ENCODE measurements around the gene MCRIP2.

The MCRIP2 gene

GRCh38 chr16:680625-680945, 39.0 kb downstream of the MCRIP2 start:
- TF ChIP-seq CTCF (IDR thresholded peaks at IDR 0.05; ENCODE audit: borderline replicate concordance, insufficient read depth, low read depth, low read length) = no peak
- peak overlapping the region; percentile 86 for H3K4me3 ChIP-seq (ENCODE audit: low read depth, low read length)

- TF ChIP-seq CTCF (IDR thresholded peaks at IDR 0.05; ENCODE audit: borderline replicate concordance, insufficient read depth, low read depth, low read length) = no peak
- peak overlapping the region; percentile 86 for H3K4me3 ChIP-seq (ENCODE audit: low read depth, low read length)
Observed at GRCh38 chr16:680967-681745, 39.5 kb downstream of the MCRIP2 start.

GRCh38 chr16:681746-682427, 40.3 kb downstream of the MCRIP2 start:
- peak overlapping the region; percentile 86 for H3K4me3 ChIP-seq (ENCODE audit: low read depth, low read length)
- TF ChIP-seq CTCF (IDR thresholded peaks at IDR 0.05; ENCODE audit: borderline replicate concordance, insufficient read depth, low read depth, low read length) = no peak

GRCh38 chr16:682493-683395, 41.1 kb downstream of the MCRIP2 start:
- H3K4me3 ChIP-seq (ENCODE audit: low read depth, low read length) = peak overlapping the region; percentile 86
- TF ChIP-seq CTCF (IDR thresholded peaks at IDR 0.05; ENCODE audit: borderline replicate concordance, insufficient read depth, low read depth, low read length) = no peak

GRCh38 chr16:683396-684070, 41.9 kb downstream of the MCRIP2 start:
- no peak for TF ChIP-seq CTCF (IDR thresholded peaks at IDR 0.05; ENCODE audit: borderline replicate concordance, insufficient read depth, low read depth, low read length)

GRCh38 chr16:684071-684794, 42.6 kb downstream of the MCRIP2 start, which contains the start of gene JMJD8:
JMJD8 (minus strand) TSS chr16:684334; CDS start chr16:684319, 15 bp downstream.
- no peak for TF ChIP-seq CTCF (IDR thresholded peaks at IDR 0.05; ENCODE audit: borderline replicate concordance, insufficient read depth, low read depth, low read length)

More at GRCh38 chr16:683396-684070, 41.9 kb downstream of the MCRIP2 start:
- peak overlapping the region; percentile 86 for H3K4me3 ChIP-seq (ENCODE audit: low read depth, low read length)

More at GRCh38 chr16:684071-684794, 42.6 kb downstream of the MCRIP2 start, which contains the start of gene JMJD8:
- H3K4me3 ChIP-seq (ENCODE audit: low read depth, low read length) = peak within 1 kb of the TSS; percentile 86

All from GM12875 (cell line).